GM23338 (cell line): ENCODE measurements around the gene KIRREL3.

Experiments
- CTCF ChIP-seq, 2 experiments: fragments of 200-600 bp in 1 of 2; sonication (generic) in 1 of 2; conservative IDR thresholded peaks; 2 replicates each; pipeline versions ENCODE4 v1.5.1 to v1.6.1; 2016 to 2017; ENCODE audit warnings: antibody characterized with exemption in 2 of 2, low read depth in 2 of 2, mild to moderate bottlenecking in 2 of 2, moderate library complexity in 1 of 2
- EZH2 ChIP-seq: fragments of 200-600 bp; sonication (generic); IDR thresholded peaks from one replicate; pipeline ENCODE4 v1.8.0; 2017; ENCODE audit warnings: antibody characterized with exemption, mild to moderate bottlenecking, low read depth; ENCODE audit not compliant: unreplicated experiment
- NANOG ChIP-seq: IDR thresholded peaks from 2 replicates; pipeline ENCODE4 v1.6.1; 2016; ENCODE audit warnings: antibody characterized with exemption, borderline replicate concordance
- POLR2AphosphoS5 ChIP-seq: IDR thresholded peaks from 2 replicates; pipeline ENCODE4 v1.6.1; 2016; ENCODE audit warnings: antibody characterized with exemption, low read depth
- REST ChIP-seq: IDR thresholded peaks from one replicate; pipeline ENCODE4 v1.6.1; 2018; ENCODE audit warnings: antibody characterized with exemption; ENCODE audit not compliant: unreplicated experiment

GRCh38 chr11:126431401-126432064 lies 569.0 kb downstream of the KIRREL3 start:
- TF ChIP-seq CTCF (conservative IDR thresholded peaks at IDR 0.05; ENCODE audit: low read depth in 2 of 2) (no peak), EZH2 (no peak), NANOG (no peak), POLR2AphosphoS5 (no peak), REST (no peak)
